A673 (cell line): ENCODE results near the gene ITLN1. TPM values are rescaled to one million over a fixed set of nuclear protein-coding genes. Genes with fewer than 3 reads are reported as not detected.
"Not testable (repeated sequence)": the region's sequence is repeated elsewhere in the genome, so short reads cannot be mapped to it uniquely, and the experiment has no call there.

Experiments
- BruUV-seq: library from RNA; stranded (reverse); fragments of 400-500 nt; replicated peaks from 2 replicates; lab custom pipeline; 2021; lab: Mats Ljungman, UMichigan
- CTCF ChIA-PET: fragments of 300-600 bp; sonication (Branson Sonifier 250); formaldehyde crosslinking; loops from one replicate; lab custom pipeline; 2022; ENCODE audit warnings: antibody characterized with exemption; lab: Charles Lee
- POLR2A ChIA-PET: fragments of 300-600 bp; sonication (Branson Sonifier 250); formaldehyde crosslinking; loops from one replicate; lab custom pipeline; 2022; ENCODE audit warnings: antibody characterized with exemption; ENCODE audit not compliant: low non-redundant PET; lab: Charles Lee
- DNase-seq: peaks from one replicate; pipeline ENCODE4 v3.0.0-alpha.2; 2015; ENCODE audit warnings: low spot score
- H3K27ac ChIP-seq: fragments of 200-600 bp; sonication (generic); 2 replicates; pipeline ENCODE4 v1.5.1; 2016; ENCODE audit warnings: mixed run types, low read depth, mild to moderate bottlenecking, mixed read lengths, antibody characterized with exemption, low read length; ENCODE audit not compliant: poor library complexity, severe bottlenecking
- H3K27me3 ChIP-seq: fragments of 200-600 bp; sonication (generic); replicated peaks from 2 replicates; pipeline ENCODE4 v1.6.1; 2017; ENCODE audit warnings: mixed run types, low read depth, mild to moderate bottlenecking, mixed read lengths, antibody characterized with exemption, low read length; ENCODE audit not compliant: insufficient read depth, poor library complexity
- H3K36me3 ChIP-seq: fragments of 200-600 bp; sonication (generic); 2 replicates; pipeline ENCODE4 v1.6.1; 2016; ENCODE audit warnings: mixed run types, mild to moderate bottlenecking, mixed read lengths, antibody characterized with exemption, low read length; ENCODE audit not compliant: insufficient read depth, poor library complexity, severe bottlenecking
- H3K4me1 ChIP-seq: fragments of 200-600 bp; sonication (generic); 2 replicates; pipeline ENCODE4 v1.6.1; 2017; ENCODE audit warnings: mixed run types, mild to moderate bottlenecking, mixed read lengths, antibody characterized with exemption, low read length; ENCODE audit not compliant: insufficient read depth, poor library complexity, severe bottlenecking
- H3K4me3 ChIP-seq: fragments of 200-600 bp; sonication (generic); 2 replicates; pipeline ENCODE4 v1.5.1; 2016; ENCODE audit warnings: low read depth, mixed run types, mild to moderate bottlenecking, mixed read lengths, low read length; ENCODE audit not compliant: poor library complexity, severe bottlenecking
- H3K9me3 ChIP-seq: fragments of 200-600 bp; sonication (generic); 2 replicates; pipeline ENCODE4 v1.6.1; 2016; ENCODE audit warnings: mixed run types, low read depth, mild to moderate bottlenecking, mixed read lengths, antibody characterized with exemption, low read length; ENCODE audit not compliant: poor library complexity, severe bottlenecking
- EZH2 ChIP-seq: fragments of 200-600 bp; sonication (generic); IDR thresholded peaks from 2 replicates; pipeline ENCODE4 v1.6.1; 2017; ENCODE audit warnings: borderline replicate concordance, low read depth, mild to moderate bottlenecking, mixed read lengths, antibody characterized with exemption, low read length; ENCODE audit not compliant: poor library complexity, severe bottlenecking
- intact Hi-C: fragments of 100-400 bp; cut with micrococcal nuclease; formaldehyde crosslinking; loops from one replicate; pipeline ENCODE4 v1.10.0; 2022; ENCODE audit not compliant: unreplicated experiment
- total RNA-seq: library from RNA; stranded (reverse); gene quantifications from 2 replicates; pipeline ENCODE4 v1.2.3, GENCODE V29; 2021
- TF ChIP-seq, protein P1 (sequence below): fragments of 300-800, 200-600 bp; sonication (generic); conservative IDR thresholded peaks from 2 replicates; pipeline ENCODE4 v1.5.1; 2017; ENCODE audit warnings: low read depth, mild to moderate bottlenecking, antibody characterized with exemption, low read length, moderate library complexity, mixed read lengths

Gene ITLN1
- total RNA-seq, 1 experiment from 2014 or later = not detected

DNA sequence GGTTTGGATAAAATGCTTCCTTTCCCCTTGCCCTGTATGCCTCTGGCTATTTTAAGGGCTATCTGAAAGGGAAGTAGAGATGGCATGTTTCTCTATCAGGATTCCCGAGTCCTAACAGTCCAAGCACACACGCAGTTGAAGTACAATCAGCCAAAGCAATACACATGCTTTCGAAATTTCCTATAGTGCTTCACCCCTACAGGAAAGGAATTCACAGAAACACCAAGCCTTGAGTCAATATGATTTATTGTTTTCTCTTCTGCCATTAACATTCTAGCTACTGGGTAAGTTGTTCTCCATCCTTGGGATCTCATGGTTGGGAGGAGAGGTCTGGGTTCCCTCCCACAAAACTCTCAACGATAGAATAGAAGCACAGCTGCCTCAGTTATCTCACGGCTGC, 8.7 kb downstream of the ITLN1 start:
- Histone ChIP-seq H3K4me1 (no peaks in the 10 kb centered on the region), H3K27me3 (peaks cover 26% of the 10 kb centered on the region), H3K4me3 (no peak overlapping the region), H3K27ac (no peak overlapping the region), H3K9me3 (no peaks in the 10 kb centered on the region), H3K36me3 (no peaks in the 10 kb centered on the region)
- TF ChIP-seq, protein P1, sequence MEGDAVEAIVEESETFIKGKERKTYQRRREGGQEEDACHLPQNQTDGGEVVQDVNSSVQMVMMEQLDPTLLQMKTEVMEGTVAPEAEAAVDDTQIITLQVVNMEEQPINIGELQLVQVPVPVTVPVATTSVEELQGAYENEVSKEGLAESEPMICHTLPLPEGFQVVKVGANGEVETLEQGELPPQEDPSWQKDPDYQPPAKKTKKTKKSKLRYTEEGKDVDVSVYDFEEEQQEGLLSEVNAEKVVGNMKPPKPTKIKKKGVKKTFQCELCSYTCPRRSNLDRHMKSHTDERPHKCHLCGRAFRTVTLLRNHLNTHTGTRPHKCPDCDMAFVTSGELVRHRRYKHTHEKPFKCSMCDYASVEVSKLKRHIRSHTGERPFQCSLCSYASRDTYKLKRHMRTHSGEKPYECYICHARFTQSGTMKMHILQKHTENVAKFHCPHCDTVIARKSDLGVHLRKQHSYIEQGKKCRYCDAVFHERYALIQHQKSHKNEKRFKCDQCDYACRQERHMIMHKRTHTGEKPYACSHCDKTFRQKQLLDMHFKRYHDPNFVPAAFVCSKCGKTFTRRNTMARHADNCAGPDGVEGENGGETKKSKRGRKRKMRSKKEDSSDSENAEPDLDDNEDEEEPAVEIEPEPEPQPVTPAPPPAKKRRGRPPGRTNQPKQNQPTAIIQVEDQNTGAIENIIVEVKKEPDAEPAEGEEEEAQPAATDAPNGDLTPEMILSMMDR = no peak
- TF ChIP-seq EZH2 = no peak
- ChIA-PET CTCF (no interaction called here), POLR2A (no interaction called here)
- no TSS peak for BruUV-seq
- no peak for DNase-seq
- intact Hi-C loops = no loop called here

DNA sequence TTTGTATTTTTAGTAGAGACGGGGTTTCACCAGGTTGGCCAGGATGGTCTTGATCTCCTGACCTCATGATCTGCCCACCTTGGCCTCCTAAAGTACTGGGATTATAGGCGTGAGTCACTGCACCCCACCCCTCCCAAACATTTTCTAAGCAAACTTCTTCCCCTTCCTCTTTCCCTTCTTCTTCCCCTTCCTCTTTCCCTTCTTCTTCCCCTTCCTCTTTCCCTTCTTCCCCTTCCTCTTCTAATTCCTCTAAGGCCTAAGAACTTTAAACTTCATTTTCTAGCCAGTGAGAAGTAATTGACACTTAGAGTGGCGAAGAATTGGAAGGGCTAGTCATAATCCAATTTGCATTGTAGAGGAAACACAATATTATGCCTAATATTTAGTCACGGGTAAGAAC, 9.4 kb downstream of the ITLN1 start:
- POLR2A ChIA-PET, H3K4me1 ChIP-seq, H3K27ac ChIP-seq, intact Hi-C loops, H3K9me3 ChIP-seq, CTCF ChIA-PET, BruUV-seq, H3K36me3 ChIP-seq, H3K4me3 ChIP-seq, DNase-seq: not testable (repeated sequence)
- H3K27me3 ChIP-seq = peaks cover 27% of the 10 kb centered on the region

DNA sequence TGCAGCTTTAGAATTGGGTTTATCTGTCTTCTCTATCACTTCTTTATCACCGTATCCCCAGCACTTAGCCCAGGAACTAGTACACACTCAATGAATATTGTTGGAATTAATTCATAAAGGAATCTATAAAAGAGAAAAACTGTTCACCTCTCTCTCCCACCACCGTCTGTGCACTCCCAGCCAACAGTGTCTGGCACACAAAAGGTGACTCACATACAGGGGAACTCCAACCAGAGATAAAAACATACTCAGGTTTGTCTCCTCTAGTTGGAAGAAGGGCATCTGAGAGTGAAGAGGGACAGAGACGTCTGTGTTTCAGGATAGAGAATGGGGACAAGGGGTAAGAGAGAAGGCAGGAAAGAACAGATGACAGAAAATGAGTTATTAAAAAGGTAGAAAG, 10.0 kb downstream of the ITLN1 start:
- DNase-seq = no peak
- H3K27me3 ChIP-seq = peaks cover 27% of the 10 kb centered on the region
- intact Hi-C loops = no loop called here
- no peaks in the 10 kb centered on the region for H3K4me1 ChIP-seq
- H3K9me3 ChIP-seq = no peaks in the 10 kb centered on the region
- no peak for TF ChIP-seq EZH2
- TF ChIP-seq, protein P1 = no peak
- no peak overlapping the region for H3K4me3 ChIP-seq
- no peaks in the 10 kb centered on the region for H3K36me3 ChIP-seq
- no TSS peak for BruUV-seq
- POLR2A ChIA-PET = no interaction called here
- no peak overlapping the region for H3K27ac ChIP-seq
- CTCF ChIA-PET = no interaction called here

DNA sequence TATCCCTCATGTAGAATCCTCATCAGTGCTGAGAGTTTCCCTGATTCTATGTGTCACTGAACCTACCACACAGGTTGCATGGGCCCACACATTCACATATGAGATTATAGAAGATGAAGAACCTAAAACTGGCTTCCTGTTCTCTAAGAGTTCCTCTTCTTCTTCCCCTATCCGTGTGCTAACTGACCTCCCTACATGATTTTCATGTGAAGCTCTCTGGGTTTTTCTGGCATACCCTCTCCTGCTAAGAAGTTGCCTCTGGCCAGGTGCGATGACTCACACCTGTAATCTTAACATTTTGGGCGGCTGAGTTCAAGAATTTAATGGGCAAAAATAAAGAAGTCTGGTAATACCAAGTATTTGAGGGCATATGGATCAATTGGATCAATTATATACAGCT, 16.8 kb downstream of the ITLN1 start:
- no peak for DNase-seq
- H3K9me3 ChIP-seq = no peaks in the 10 kb centered on the region
- no peaks in the 10 kb centered on the region for H3K36me3 ChIP-seq
- TF ChIP-seq, protein P1 = no peak
- no peak for TF ChIP-seq EZH2
- H3K27me3 ChIP-seq = peaks cover 16% of the 10 kb centered on the region
- no TSS peak for BruUV-seq
- H3K4me1 ChIP-seq = no peaks in the 10 kb centered on the region
- H3K4me3 ChIP-seq = no peak overlapping the region
- POLR2A ChIA-PET = no interaction called here
- CTCF ChIA-PET = no interaction called here
- H3K27ac ChIP-seq = no peak overlapping the region
- intact Hi-C loops = no loop called here

DNA sequence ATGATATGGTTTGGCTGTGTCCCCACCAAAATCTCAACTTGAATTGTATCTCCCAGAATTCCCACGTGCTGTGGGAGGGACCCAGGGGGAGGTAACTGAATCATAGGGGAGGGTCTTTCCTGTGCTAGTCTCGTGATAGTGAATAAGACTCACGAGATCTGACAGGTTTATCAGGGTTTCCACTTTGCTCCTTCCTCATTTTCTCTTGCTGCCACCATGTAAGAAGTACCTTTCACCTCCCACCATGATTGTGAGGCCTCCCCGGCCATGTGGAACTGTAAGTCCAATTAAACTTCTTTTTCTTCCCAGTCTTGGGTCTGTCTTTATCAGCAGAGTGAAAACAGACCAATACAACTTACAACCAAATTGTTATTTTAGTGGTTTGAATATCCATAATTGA, 17.3 kb downstream of the ITLN1 start:
- intact Hi-C loops, H3K4me1 ChIP-seq, CTCF ChIA-PET, H3K4me3 ChIP-seq, H3K36me3 ChIP-seq, BruUV-seq, H3K9me3 ChIP-seq, DNase-seq, H3K27ac ChIP-seq, POLR2A ChIA-PET: not testable (repeated sequence)
- peaks cover 16% of the 10 kb centered on the region for H3K27me3 ChIP-seq
